HepG2 (cell line): ENCODE measurements around the gene PSME3IP1. TPM values are rescaled to one million over a fixed set of nuclear protein-coding genes. Genes with fewer than 3 reads are reported as not detected.

Experiments
- ATAC-seq: fragments of 200-7000 bp; cut with Tn5 transposase; 3 replicates; pipeline ENCODE4 v1.9.1; 2020; ENCODE audit warnings: mild to moderate bottlenecking, moderate library complexity
- BruUV-seq: library from RNA; stranded (reverse); fragments of 400-500 nt; replicated peaks from 2 replicates; lab custom pipeline; 2021; lab: Mats Ljungman, UMichigan
- CTCF ChIA-PET: fragments of 300-600 bp; formaldehyde crosslinking; extraction: SDS; loops from one replicate; lab custom pipeline; 2021; ENCODE audit warnings: low total read pairs, inconsistent platforms, low intra/inter-chr PET ratio; lab: Yijun Ruan, JAX
- POLR2A ChIA-PET: fragments of 350-600 bp; sonication (Branson Sonifier 250); formaldehyde crosslinking; loops from one replicate; lab custom pipeline; 2020; ENCODE audit warnings: antibody characterized with exemption, inconsistent platforms; lab: Yijun Ruan, JAX
- DNase-seq: peaks from one replicate; pipeline ENCODE4 v3.0.0-alpha.2; 2015; ENCODE audit warnings: low spot score
- FAIRE-seq: peaks from 3 replicates; lab custom pipeline; 2011; peaks lifted over from hg19 to GRCh38; lab: Jason Lieb, UNC
- H2AFZ ChIP-seq: one replicate; pipeline ENCODE4 v1.6.1; 2011; ENCODE audit warnings: low read length, inconsistent platforms
- H3K27ac ChIP-seq: fragments of 300-600 bp; 3 replicates; pipeline ENCODE4 v1.8.0; 2011; ENCODE audit warnings: mixed run types, mild to moderate bottlenecking, mixed read lengths, low read length, inconsistent platforms; ENCODE audit not compliant: insufficient read depth; ENCODE audit errors: extremely low read length
- H3K27me3 ChIP-seq, 2 experiments: fragments of 200-600 bp in 1 of 2; 2 replicates in 1 of 2; 3 replicates in 1 of 2; pipeline versions ENCODE4 v1.6.0 to v1.8.0; 2011; ENCODE audit warnings: low read length in 2 of 2, mild to moderate bottlenecking in 2 of 2, moderate library complexity in 2 of 2, inconsistent platforms in 1 of 2; ENCODE audit not compliant: insufficient read depth in 2 of 2, control insufficient read depth in 1 of 2
- H3K36me3 ChIP-seq, 2 experiments: fragments of 200-600 bp in 1 of 2; replicated peaks in 1 of 2; 2 replicates in 1 of 2; 3 replicates in 1 of 2; pipeline versions ENCODE4 v1.5.1 to v1.8.0; 2011; ENCODE audit warnings: low read length in 2 of 2, inconsistent platforms in 1 of 2; ENCODE audit not compliant: insufficient read depth in 2 of 2, control insufficient read depth in 1 of 2
- H3K4me1 ChIP-seq: 2 replicates; pipeline ENCODE4 v1.5.1; 2012; ENCODE audit warnings: low read length, inconsistent platforms; ENCODE audit not compliant: insufficient read depth
- H3K4me2 ChIP-seq: 2 replicates; pipeline ENCODE4 v1.6.0; 2011; ENCODE audit warnings: low read depth, low read length, inconsistent platforms
- H3K4me3 ChIP-seq, 3 experiments: fragments of 200-600 bp in 1 of 3; sonication (generic), shearing (Covaris generic) in 1 of 3; replicated peaks in 1 of 3; 2 replicates each; pipeline ENCODE4 v1.5.1; 2011 to 2016; ENCODE audit warnings: low read length in 3 of 3, inconsistent platforms in 2 of 3, low read depth in 2 of 3, mild to moderate bottlenecking in 2 of 3, control low read depth in 1 of 3, mixed read lengths in 1 of 3; ENCODE audit not compliant: insufficient read depth in 1 of 3
- H3K79me2 ChIP-seq: one replicate; pipeline ENCODE4 v1.6.1; 2011; ENCODE audit warnings: low read length, inconsistent platforms; ENCODE audit not compliant: insufficient read depth
- H3K9ac ChIP-seq: 2 replicates; pipeline ENCODE4 v1.6.0; 2011; ENCODE audit warnings: mild to moderate bottlenecking, low read depth, low read length, inconsistent platforms; ENCODE audit not compliant: insufficient read depth
- H3K9me3 ChIP-seq: 2 replicates; pipeline ENCODE4 v1.5.1; 2012; ENCODE audit warnings: mild to moderate bottlenecking, low read length
- H4K20me1 ChIP-seq: 2 replicates; pipeline ENCODE4 v1.6.0; 2011; ENCODE audit warnings: inconsistent platforms, mild to moderate bottlenecking, low read length, moderate library complexity; ENCODE audit not compliant: insufficient read depth
- CEBPG ChIP-seq: IDR thresholded peaks from 2 replicates; pipeline ENCODE4 v1.6.1; 2016
- ELF4 ChIP-seq: sonication (generic); formaldehyde crosslinking; IDR thresholded peaks from 2 replicates; pipeline ENCODE4 v1.5.0; 2020; ENCODE audit warnings: missing genetic modification reagents, mild to moderate bottlenecking, moderate library complexity, borderline replicate concordance
- GZF1 ChIP-seq: sonication (generic); formaldehyde crosslinking; IDR thresholded peaks from 2 replicates; pipeline ENCODE4 v1.5.1; 2020; ENCODE audit warnings: mild to moderate bottlenecking, missing genetic modification reagents
- NKX3-1 ChIP-seq: sonication (generic); formaldehyde crosslinking; IDR thresholded peaks from 2 replicates; pipeline ENCODE4 v1.5.0; 2020; ENCODE audit warnings: missing genetic modification reagents
- RBAK ChIP-seq: sonication (generic); formaldehyde crosslinking; IDR thresholded peaks from 2 replicates; pipeline ENCODE4 v1.5.1; 2020; ENCODE audit warnings: mild to moderate bottlenecking, missing genetic modification reagents
- RFXANK ChIP-seq: IDR thresholded peaks from 2 replicates; pipeline ENCODE4 v1.6.1; 2016
- TCF12 ChIP-seq, 2 experiments: fragments of 450-650 bp in 1 of 2; sonication (generic) in 1 of 2; formaldehyde crosslinking in 1 of 2; IDR thresholded peaks; 2 replicates each; pipeline versions ENCODE4 v1.6.1 to v1.8.0; 2017 to 2022; ENCODE audit warnings: antibody characterized with exemption in 1 of 2, mild to moderate bottlenecking in 1 of 2, missing genetic modification reagents in 1 of 2, moderate library complexity in 1 of 2
- THAP7 ChIP-seq: sonication (generic); formaldehyde crosslinking; IDR thresholded peaks from 2 replicates; pipeline ENCODE4 v1.8.1; 2023; ENCODE audit warnings: mild to moderate bottlenecking, missing genetic modification reagents
- ZBTB33 ChIP-seq: sonication (generic); formaldehyde crosslinking; IDR thresholded peaks from 2 replicates; pipeline ENCODE4 v1.4.0; 2020; ENCODE audit warnings: missing genetic modification reagents
- ZNF121 ChIP-seq: sonication (generic); formaldehyde crosslinking; IDR thresholded peaks from 2 replicates; pipeline ENCODE4 v1.5.0; 2020; ENCODE audit warnings: mild to moderate bottlenecking, missing genetic modification reagents
- ZNF143 ChIP-seq: sonication (generic); formaldehyde crosslinking; IDR thresholded peaks from 2 replicates; pipeline ENCODE4 v1.4.0; 2020; ENCODE audit warnings: missing genetic modification reagents
- ZNF224 ChIP-seq: sonication (generic); formaldehyde crosslinking; IDR thresholded peaks from 2 replicates; pipeline ENCODE4 v1.5.0; 2020; ENCODE audit warnings: mild to moderate bottlenecking, missing genetic modification reagents
- ZNF263 ChIP-seq: sonication (generic); formaldehyde crosslinking; IDR thresholded peaks from 2 replicates; pipeline ENCODE4 v1.4.0; 2020; ENCODE audit warnings: missing genetic modification reagents
- ZNF275 ChIP-seq: sonication (generic); formaldehyde crosslinking; IDR thresholded peaks from 2 replicates; pipeline ENCODE4 v1.8.0; 2022; ENCODE audit warnings: missing genetic modification reagents, mild to moderate bottlenecking, inconsistent platforms, borderline replicate concordance
- ZNF615 ChIP-seq: sonication (generic); formaldehyde crosslinking; IDR thresholded peaks from 2 replicates; pipeline ENCODE4 v1.5.0; 2020; ENCODE audit warnings: mild to moderate bottlenecking, missing genetic modification reagents, borderline replicate concordance
- ZNF629 ChIP-seq: sonication (generic); formaldehyde crosslinking; conservative IDR thresholded peaks from 2 replicates; pipeline ENCODE4 v1.5.0; 2020; ENCODE audit warnings: missing genetic modification reagents
- ZNF639 ChIP-seq: conservative IDR thresholded peaks from 2 replicates; pipeline ENCODE4 v1.6.1; 2018; ENCODE audit warnings: missing genetic modification reagents
- WGBS: methylation state at CpG from one replicate; pipeline ENCODE4 v1.1.6; 2017; ENCODE audit warnings: low lambda C conversion rate; 5-methylcytosine and 5-hydroxymethylcytosine counted together
- in situ Hi-C: cut with HindIII; loops from 2 replicates; pipeline ENCODE4 v1.10.0; 2017; ENCODE audit warnings: low pct_unique_long_range_greater_than_20kb; ENCODE audit not compliant: extremely low pct_ligation_motif_present
- intact Hi-C: fragments of 100-400 bp; cut with micrococcal nuclease; formaldehyde crosslinking; loops from one replicate; pipeline ENCODE4 v1.10.0; 2022; ENCODE audit not compliant: unreplicated experiment
- polyA plus RNA-seq, 8 experiments: library from polyadenylated mRNA; depleted of rRNA in 3 of 8; stranded (reverse) in 7 of 8; unstranded in 1 of 8; fragments of >200 nt; fragmentation: Illumina TruSeq in 4 of 8; extraction: Trizol in 4 of 8; gene quantifications; 2 replicates each; pipeline versions ENCODE4 v1.2.1 to v1.2.3, GENCODE V29; 2011 to 2016; ENCODE audit warnings: low read depth in 4 of 8, missing spikeins in 1 of 8, mixed read lengths in 1 of 8; ENCODE audit not compliant: insufficient read depth in 1 of 8
- total RNA-seq, 5 experiments: library from RNA; depleted of rRNA; stranded (reverse); fragments of >200 nt; fragmentation: Illumina TruSeq; extraction: Trizol; gene quantifications; 2 replicates each; pipeline ENCODE4 v1.2.3, GENCODE V29; 2016; ENCODE audit warnings: low read depth in 1 of 5

The PSME3IP1 gene
- total and polyA plus RNA-seq, 2 of the 13 experiments (the other 11 are each of a cell fraction or from before 2014, with no cell fraction given), result 90.8 to 99.8 TPM

- Histone ChIP-seq H3K4me3 (no peak overlapping the region), H4K20me1 (no peaks in the 10 kb centered on the region), H3K4me1 (peaks cover 27% of the 10 kb centered on the region), H3K27ac (no peak overlapping the region), H3K36me3 (peaks cover 10 to 57% of the 10 kb centered on the region in 2 experiments), H3K79me2 (no peaks in the 10 kb centered on the region), H3K9ac (no peak overlapping the region), H3K4me2 (peak overlapping the region; percentile 13; the same call in 1 of the 2 replicates), H3K9me3 (no peaks in the 10 kb centered on the region), H2AFZ (no peak overlapping the region), H3K27me3 (no peaks in the 10 kb centered on the region)
- DNase-seq, result no peak
- TF ChIP-seq ZNF143, result no peak
- TF ChIP-seq TCF12 (IDR thresholded peaks at IDR 0.05), result no peak
- TF ChIP-seq TCF12 (CRISPR knock-in tag; IDR thresholded peaks at IDR 0.05), result 0 out of 2 replicates have a peak, but pooled peaks have one; percentile 58
- TF ChIP-seq ZNF615 (CRISPR knock-in tag), result no peak
- no peak for TF ChIP-seq RFXANK (CRISPR knock-in tag)
- TF ChIP-seq NKX3-1, result no peak
- no peak for TF ChIP-seq ZNF263 (CRISPR knock-in tag)
- peak; percentile 70 for TF ChIP-seq ZNF629 (CRISPR knock-in tag)
- no peak for TF ChIP-seq ELF4 (CRISPR knock-in tag)
- TF ChIP-seq GZF1 (CRISPR knock-in tag), result 0 out of 2 replicates have a peak, but pooled peaks have one; percentile 35
- no peak for TF ChIP-seq RBAK (CRISPR knock-in tag)
- TF ChIP-seq ZBTB33, result 0 out of 2 replicates have a peak, but pooled peaks have one; percentile 13
- 0 out of 2 replicates have a peak, but pooled peaks have one; percentile 23 for TF ChIP-seq ZNF639 (CRISPR knock-in tag)
- TF ChIP-seq ZNF275 (CRISPR knock-in tag), result 0 out of 2 replicates have a peak, but pooled peaks have one; percentile 19
- no peak for TF ChIP-seq CEBPG
- no peak for TF ChIP-seq ZNF224 (CRISPR knock-in tag)
- TF ChIP-seq ZNF121 (CRISPR knock-in tag), result peak; percentile 93
- TF ChIP-seq THAP7 (CRISPR knock-in tag), result 0 out of 2 replicates have a peak, but pooled peaks have one; percentile 17
- in situ Hi-C loops, result no loop called here
- intact Hi-C loops, result no loop called here
- BruUV-seq, result no TSS peak
- CTCF ChIA-PET, result no interaction called here
- 73% methylated on average over 6 of the region's 6 CpGs for WGBS
- POLR2A ChIA-PET, result interaction anchor here (0.6 to 1.3 kb wide), 2 partner anchors 30 to 39 kb away, joined by 3 to 4 read pairs; partner anchors contain the start of genes PSME3IP1 and RSPRY1
- FAIRE-seq, result no peak
- peak; percentile 84 for ATAC-seq
Measured at GRCh38 chr16:57155702-57156350, 30.0 kb downstream of the PSME3IP1 start.
